NCI-H82 treated with DMSO at 0.1 percent for 48 hours (cell line): ENCODE data around the gene HYCC1.
"Not testable (repeated sequence)": the region's sequence is repeated elsewhere in the genome, so short reads cannot be mapped to it uniquely, and the experiment has no call there.

Experiments used
- DNase-seq: peaks from one replicate; lab custom pipeline; 2025; ENCODE audit not compliant: unreplicated experiment; lab: John Stamatoyannopoulos, UW

The HYCC1 gene

DNA sequence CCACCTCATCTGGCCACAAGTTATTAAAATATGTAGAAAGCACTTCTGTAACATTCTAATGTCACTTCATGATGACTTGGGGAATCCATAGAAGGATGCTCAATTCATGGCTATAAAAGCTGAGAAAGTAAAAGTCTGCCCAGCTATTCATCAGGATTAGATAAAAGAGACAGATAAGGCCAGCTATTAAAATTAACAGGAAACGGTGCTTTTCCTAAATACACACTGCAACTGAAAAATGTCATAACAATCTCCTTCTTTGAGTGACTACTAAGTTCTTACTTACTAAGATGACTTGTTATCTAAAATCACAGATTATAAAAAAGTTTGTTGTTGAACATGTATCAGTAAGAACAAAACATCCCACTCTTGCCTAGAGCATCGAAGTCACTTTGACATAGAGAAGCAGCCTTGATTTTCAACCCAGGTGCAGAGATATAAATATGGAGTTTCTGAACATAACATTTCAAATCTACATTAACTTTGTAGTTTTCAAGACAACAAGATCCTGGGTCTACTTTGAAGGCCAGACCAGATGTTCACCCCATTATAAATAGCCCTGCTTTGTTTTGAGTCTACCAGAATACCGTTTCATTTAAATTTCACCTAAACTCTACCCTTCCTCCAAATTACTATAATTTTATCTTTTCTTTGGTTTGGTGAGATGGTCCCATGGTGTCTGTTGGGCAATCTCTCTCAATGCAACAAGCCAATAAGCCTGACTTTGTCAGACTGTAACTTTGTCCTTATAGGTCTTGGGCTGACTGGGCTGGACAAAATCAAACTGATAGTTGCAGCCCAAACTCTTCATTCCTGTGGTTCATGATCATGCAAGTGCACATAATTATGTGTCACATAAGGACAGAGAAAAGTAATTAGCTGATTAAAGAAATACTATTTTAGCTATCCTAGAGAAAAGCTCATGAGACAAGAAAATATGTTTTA lies 24.0 kb downstream of the HYCC1 start:
- no peak for DNase-seq

DNA sequence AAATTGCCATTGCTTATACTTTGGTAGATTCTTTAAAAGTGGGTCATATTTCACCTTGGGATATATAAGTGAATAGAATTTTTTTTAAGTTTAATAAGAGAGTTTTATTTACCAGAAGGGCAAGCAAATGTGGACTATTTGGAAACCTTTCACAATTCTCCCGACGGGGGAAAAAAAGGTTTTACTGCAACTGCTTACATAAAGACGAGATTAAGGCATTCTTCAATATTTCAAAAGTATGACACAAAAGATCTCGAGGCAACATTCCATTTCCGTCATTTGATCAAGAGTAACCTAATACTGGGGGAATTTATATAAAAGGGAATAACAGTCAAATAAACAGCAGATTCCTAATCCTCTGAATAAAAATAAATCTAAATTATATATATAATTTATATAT lies 28.5 kb downstream of the HYCC1 start:
- no peak for DNase-seq

DNA sequence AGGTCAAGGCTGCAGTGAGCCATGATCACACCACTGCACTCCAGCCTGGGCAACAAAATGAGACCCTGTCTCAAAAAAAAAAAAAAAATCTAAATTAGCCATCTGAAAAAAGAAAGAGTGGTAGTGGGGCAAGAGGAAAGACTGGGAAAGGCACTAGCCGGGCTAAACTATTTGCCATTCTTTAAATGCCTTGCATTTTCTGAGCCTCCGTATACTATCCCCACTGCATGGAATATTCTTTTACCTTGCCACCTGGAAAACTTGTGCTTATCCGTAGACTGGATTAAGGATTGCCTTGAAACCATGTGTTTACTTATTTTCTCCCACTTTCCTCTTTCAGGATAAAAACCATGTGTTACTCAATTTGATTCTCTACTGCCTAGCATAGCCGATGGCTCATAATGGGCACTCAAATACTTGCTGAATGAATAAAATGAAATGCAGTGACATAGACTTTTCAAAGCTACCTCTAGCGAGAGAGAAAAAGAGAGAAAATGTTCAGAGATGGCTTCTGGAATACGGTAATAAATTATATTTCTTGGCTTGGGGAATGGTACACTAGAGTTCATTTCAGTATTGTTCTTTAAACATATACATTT lies 30.6 kb downstream of the HYCC1 start:
- no peak for DNase-seq

DNA sequence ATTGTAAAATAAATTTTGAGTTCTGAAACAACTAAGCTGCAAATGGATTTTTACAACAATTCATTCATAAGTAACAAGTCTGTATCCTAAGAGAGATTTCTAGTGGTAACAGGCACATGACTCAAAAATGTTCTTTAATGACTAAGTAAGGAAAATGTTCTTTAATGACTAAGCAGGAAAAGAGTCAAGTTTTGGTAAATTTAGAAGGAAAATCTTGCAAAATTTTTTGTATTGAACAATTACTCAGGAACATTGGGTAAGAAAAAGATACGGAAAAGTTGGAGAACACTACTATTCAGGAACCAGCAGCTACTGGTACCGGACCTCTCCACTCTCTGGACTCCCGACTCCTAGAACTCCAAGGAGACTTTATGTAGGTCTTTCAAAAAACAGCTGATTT lies 33.5 kb downstream of the HYCC1 start:
- DNase-seq: no peak

DNA sequence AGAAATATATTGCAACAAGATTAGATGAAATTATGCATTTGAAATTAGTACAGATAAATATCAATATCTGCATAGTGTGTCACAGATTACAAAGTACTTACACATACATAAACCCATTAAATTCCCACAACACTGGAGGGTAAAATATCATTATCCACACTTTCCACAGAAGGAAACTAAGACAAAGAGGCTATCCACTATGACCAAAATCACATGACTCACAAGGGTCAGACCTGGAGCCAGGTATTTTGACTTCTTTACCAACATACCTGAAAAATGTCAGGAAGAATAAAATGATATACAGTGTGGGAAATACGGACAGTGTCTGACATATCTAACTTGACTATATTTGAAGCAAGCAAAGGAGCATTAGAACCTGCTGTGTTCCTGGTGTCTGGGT lies 34.1 kb downstream of the HYCC1 start:
- DNase-seq: no peak

DNA sequence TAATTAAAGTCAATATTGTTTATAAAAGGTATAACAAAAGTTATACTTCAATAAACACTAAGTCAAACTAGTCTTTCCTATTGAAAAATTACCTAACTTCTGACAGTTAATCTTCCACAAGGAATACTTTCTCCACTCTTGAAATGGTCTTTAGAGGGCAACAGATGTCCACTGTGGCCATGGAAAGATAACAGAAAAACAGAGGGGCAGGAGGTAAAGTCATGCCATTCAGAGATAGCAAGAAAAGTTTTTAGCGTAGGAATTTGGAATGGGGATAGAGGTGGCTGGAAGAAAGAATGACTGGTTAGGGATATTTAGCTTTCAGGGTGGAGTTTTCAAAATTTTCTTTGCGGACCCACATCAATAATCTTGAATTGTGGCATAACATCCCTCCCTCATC lies 34.7 kb downstream of the HYCC1 start:
- no peak for DNase-seq

DNA sequence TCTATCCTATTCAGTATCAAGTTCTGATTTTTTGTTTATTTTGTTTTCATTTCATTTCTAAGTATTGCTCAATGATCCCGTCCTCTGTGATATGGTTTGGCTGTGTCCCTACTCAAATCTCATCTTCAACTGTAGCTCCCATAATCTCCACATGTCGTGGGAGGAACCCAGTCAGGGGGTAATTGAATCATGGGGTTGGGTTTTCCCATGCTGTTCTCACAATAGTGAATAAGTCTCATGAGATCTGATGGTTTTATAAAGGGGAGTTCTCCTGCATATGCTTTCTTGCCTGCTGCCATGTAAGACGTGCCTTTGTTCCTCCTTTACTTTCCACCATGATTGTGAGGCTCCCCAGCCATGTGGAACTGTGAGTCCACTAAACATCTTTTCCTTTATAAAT lies 39.3 kb downstream of the HYCC1 start:
- not testable (repeated sequence) for DNase-seq

DNA sequence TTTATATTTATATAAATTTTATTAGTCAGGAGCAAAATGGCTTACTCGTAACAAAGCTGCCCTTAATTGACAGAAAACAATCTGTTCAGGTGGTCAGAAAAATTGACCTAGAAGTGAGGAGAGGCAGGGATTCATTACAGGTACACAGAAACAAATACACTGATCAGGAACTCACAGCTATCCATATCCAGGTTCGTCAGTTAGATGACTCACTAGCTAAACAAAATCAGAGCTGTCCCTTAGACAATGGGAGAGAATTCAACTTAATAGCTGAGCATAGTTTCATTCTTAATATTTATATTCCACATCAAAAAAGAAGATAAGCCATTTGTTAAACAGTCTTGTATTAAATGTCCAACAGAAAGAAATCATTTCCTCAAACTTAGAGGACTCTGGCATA lies 41.7 kb downstream of the HYCC1 start:
- DNase-seq: no peak

DNA sequence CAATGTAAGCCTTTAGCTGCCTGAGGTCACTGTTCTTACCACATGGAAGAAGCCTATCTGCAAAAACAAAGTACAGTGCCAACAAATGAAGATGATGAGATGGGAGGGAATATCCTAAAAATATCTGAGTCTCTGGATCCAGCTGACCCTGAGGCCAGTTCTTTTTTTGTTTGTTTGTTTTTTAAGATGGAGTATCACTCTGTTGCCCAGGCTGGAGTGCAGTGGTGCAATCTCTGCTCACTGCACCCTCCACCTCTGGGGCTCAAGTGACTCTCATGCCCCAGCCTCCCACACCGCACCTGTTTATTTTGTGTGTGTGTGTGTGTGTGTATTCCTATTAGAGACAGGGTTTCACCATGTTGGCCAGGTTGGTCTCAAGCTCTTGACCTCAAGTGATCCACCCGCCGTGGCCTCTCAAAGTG lies 44.9 kb downstream of the HYCC1 start:
- DNase-seq: no peak
